Testis (tissue), 2 donors: ENCODE data around the gene TAF1B.

ENCODE experiments used
- CTCF ChIP-seq, 3 experiments: fragments of 450-650 bp in 2 of 3; fragments of 200-600 bp in 1 of 3; sonication (generic) in 1 of 3; IDR thresholded peaks; one replicate each; pipeline ENCODE4 v1.5.1; 2016 to 2019; ENCODE audit warnings: antibody characterized with exemption in 3 of 3, mild to moderate bottlenecking in 2 of 3, moderate library complexity in 1 of 3
- POLR2A ChIP-seq: fragments of 450-650 bp; IDR thresholded peaks from one replicate; pipeline ENCODE4 v1.6.1; 2017; ENCODE audit warnings: antibody characterized with exemption, mild to moderate bottlenecking, moderate library complexity

- no peak for TF ChIP-seq CTCF (IDR thresholded peaks at IDR 0.05)
- no peak for TF ChIP-seq POLR2A
Observed at GRCh38 chr2:9972621-9973479, 129.6 kb downstream of the TAF1B start.
